Stomach (tissue), 9 donors: ENCODE measurements around the gene LYPD6B. TPM values are rescaled to one million over a fixed set of nuclear protein-coding genes. Genes with fewer than 3 reads are reported as not detected.

Source experiments
- DNase-seq, 2 donors: peaks; one replicate each; pipeline versions ENCODE4 v3.0.0 to v3.0.0-alpha.2; 2013 to 2019
- H3K27ac ChIP-seq, 5 donors: fragments of 200-600 bp in 4 of 5; sonication (generic) in 4 of 5; one replicate each; pipeline ENCODE4 v1.5.1; 2013 to 2019; ENCODE audit warnings: mild to moderate bottlenecking in 1 of 5, moderate library complexity in 1 of 5
- H3K27me3 ChIP-seq, 3 donors: fragments of 200-600 bp; sonication (generic); one replicate each; pipeline ENCODE4 v1.5.1; 2017 to 2019; ENCODE audit warnings: mixed run types in 1 of 3
- H3K36me3 ChIP-seq, 4 donors: fragments of 200-600 bp; sonication (generic); 1 replicate in 3 of 4; 2 replicates in 1 of 4; pipeline ENCODE4 v1.5.1; 2016 to 2019
- H3K4me1 ChIP-seq, 4 donors: fragments of 200-600 bp; sonication (generic); one replicate each; pipeline ENCODE4 v1.5.1; 2016 to 2019
- H3K4me3 ChIP-seq, 4 donors: fragments of 200-600 bp; sonication (generic) in 3 of 4; one replicate each; pipeline ENCODE4 v1.5.1; 2016 to 2019; ENCODE audit warnings: mild to moderate bottlenecking in 1 of 4
- H3K9me3 ChIP-seq, 4 donors: fragments of 200-600 bp; sonication (generic); one replicate each; pipeline ENCODE4 v1.5.1; 2016 to 2019
- CTCF ChIP-seq, 7 experiments: fragments of 450-650 bp in 4 of 7; fragments of 200-600 bp in 3 of 7; sonication (generic) in 3 of 7; IDR thresholded peaks; one replicate each; pipeline ENCODE4 v1.5.1; 2016 to 2019; ENCODE audit warnings: antibody characterized with exemption in 7 of 7, control low read depth in 2 of 7, mild to moderate bottlenecking in 1 of 7
- EP300 ChIP-seq: sonication (generic); formaldehyde crosslinking; IDR thresholded peaks from one replicate; pipeline ENCODE4 v1.6.1; 2017; ENCODE audit warnings: antibody characterized with exemption
- POLR2A ChIP-seq, 4 donors: fragments of 450-650 bp; IDR thresholded peaks; one replicate each; pipeline ENCODE4 v1.6.1; 2016; ENCODE audit warnings: antibody characterized with exemption in 4 of 4, control low read depth in 2 of 4, mild to moderate bottlenecking in 1 of 4, moderate library complexity in 1 of 4
- POLR2AphosphoS5 ChIP-seq, 3 donors: sonication (generic); formaldehyde crosslinking; IDR thresholded peaks; one replicate each; pipeline ENCODE4 v1.6.1; 2016; ENCODE audit warnings: antibody characterized with exemption in 3 of 3
- WGBS, 5 donors: extraction: QIAGEN DNeasy Blood & Tissue Kit in 3 of 5; methylation state at CpG; one replicate each; pipeline versions ENCODE4 v1.1.5 to v1.1.7; 2013 to 2018; 5-methylcytosine and 5-hydroxymethylcytosine counted together
- intact Hi-C: fragments of 100-400 bp; cut with DNase I; formaldehyde crosslinking; loops from one replicate; pipeline ENCODE4 v1.15.1; 2023; ENCODE audit warnings: low total_unique reads
- polyA plus RNA-seq, 3 donors: library from polyadenylated mRNA; stranded (reverse); fragments of 200-250 nt; gene quantifications; one replicate each; pipeline ENCODE4 v1.2.3, GENCODE V29; 2013
- total RNA-seq, 5 donors: library from RNA; depleted of rRNA; stranded (reverse); fragments of >200 nt; gene quantifications; one replicate each; pipeline versions ENCODE4 v1.1.0 to v1.2.3, GENCODE V29; 2014 to 2016
- donor health status: healthy with polysubstance abuse.
- donor health status: Bipolar disorder and iron deficiency.
- donor health status: healthy.

The LYPD6B gene
- total and polyA plus RNA-seq, 8 donors: 10.9 to 88.7 (median 20.5) TPM; not detected in 1

- peak overlapping the region in 1 of 5 donors; percentile 54 for H3K27ac ChIP-seq
- no peaks in the 10 kb centered on the region for H3K4me1 ChIP-seq
- TF ChIP-seq EP300 (no peak), POLR2AphosphoS5 (IDR thresholded peaks at IDR 0.05) (no peak), CTCF (IDR thresholded peaks at IDR 0.05) (no peak), POLR2A (IDR thresholded peaks at IDR 0.05) (no peak)
- H3K9me3 ChIP-seq: no peaks in the 10 kb centered on the region
- WGBS, 5 donors: 50 to 74% (median 55%) methylated on average over 5 of the region's 5 CpGs
- intact Hi-C loops: no loop called here
- DNase-seq: no peak
- H3K36me3 ChIP-seq: no peaks in the 10 kb centered on the region
- no peak overlapping the region for H3K4me3 ChIP-seq
- H3K27me3 ChIP-seq: no peaks in the 10 kb centered on the region
These were observed 147.5 kb downstream of the LYPD6B start for GRCh38 chr2:149185942-149186490.

GRCh38 chr2:149187057-149187456 is 148.6 kb downstream of the LYPD6B start:
- no peak for TF ChIP-seq CTCF (IDR thresholded peaks at IDR 0.05)
- TF ChIP-seq POLR2AphosphoS5 (IDR thresholded peaks at IDR 0.05): no peak
- no peak for TF ChIP-seq EP300
- TF ChIP-seq POLR2A (IDR thresholded peaks at IDR 0.05): no peak
- Histone ChIP-seq H3K4me3 (no peak overlapping the region), H3K27ac (peak overlapping the region in 1 of 5 donors; percentile 54), H3K27me3 (no peaks in the 10 kb centered on the region), H3K9me3 (no peaks in the 10 kb centered on the region), H3K4me1 (no peaks in the 10 kb centered on the region), H3K36me3 (no peaks in the 10 kb centered on the region)
- intact Hi-C loops: no loop called here
- DNase-seq: no peak

- 31 to 44% (median 33%) methylated on average over 1 of the region's 1 CpG for WGBS, 5 donors
- no peaks in the 10 kb centered on the region for H3K9me3 ChIP-seq
- TF ChIP-seq CTCF (IDR thresholded peaks at IDR 0.05): no peak
- no peak for TF ChIP-seq EP300
- TF ChIP-seq POLR2A (IDR thresholded peaks at IDR 0.05): no peak
- TF ChIP-seq POLR2AphosphoS5 (IDR thresholded peaks at IDR 0.05): no peak
- no peak for DNase-seq
- H3K36me3 ChIP-seq: no peaks in the 10 kb centered on the region
- no peaks in the 10 kb centered on the region for H3K27me3 ChIP-seq
- H3K4me3 ChIP-seq: no peak overlapping the region
- H3K4me1 ChIP-seq: no peaks in the 10 kb centered on the region
- no peak overlapping the region for H3K27ac ChIP-seq
- intact Hi-C loops: no loop called here
These were observed 149.8 kb downstream of the LYPD6B start for GRCh38 chr2:149188291-149188690.

- no peak for DNase-seq
- no peak overlapping the region for H3K27ac ChIP-seq
- TF ChIP-seq EP300: no peak
- no peak for TF ChIP-seq CTCF (IDR thresholded peaks at IDR 0.05)
- TF ChIP-seq POLR2AphosphoS5 (IDR thresholded peaks at IDR 0.05): no peak
- TF ChIP-seq POLR2A (IDR thresholded peaks at IDR 0.05): no peak
- no peaks in the 10 kb centered on the region for H3K9me3 ChIP-seq
- H3K27me3 ChIP-seq: no peaks in the 10 kb centered on the region
- H3K36me3 ChIP-seq: no peaks in the 10 kb centered on the region
- no peaks in the 10 kb centered on the region for H3K4me1 ChIP-seq
- no peak overlapping the region for H3K4me3 ChIP-seq
- intact Hi-C loops: no loop called here
These were observed 151.3 kb downstream of the LYPD6B start for GRCh38 chr2:149189769-149190168.
